GM18505 (cell line): Measurements from ENCODE around the gene MOCOS.

ENCODE experiments used
- ATAC-seq: cut with Tn5 transposase; IDR thresholded peaks from one replicate; pipeline ENCODE4 v1.9.1; 2021; ENCODE audit not compliant: unreplicated experiment
- POLR2A ChIP-seq: IDR thresholded peaks from 4 replicates; pipeline ENCODE4 v1.6.1; 2011; ENCODE audit warnings: borderline replicate concordance; ENCODE audit not compliant: insufficient read depth, insufficient read length; ENCODE audit errors: extremely low read depth

MOCOS gene

GRCh38 chr18:36307513-36307912 is 120.2 kb downstream of the MOCOS start:
- ATAC-seq: no peak
- TF ChIP-seq POLR2A: no peak

GRCh38 chr18:36308711-36309435 is 121.6 kb downstream of the MOCOS start:
- no peak for ATAC-seq
- no peak for TF ChIP-seq POLR2A

GRCh38 chr18:36309436-36310391 is 122.4 kb downstream of the MOCOS start:
- TF ChIP-seq POLR2A: no peak
- ATAC-seq: no peak

- TF ChIP-seq POLR2A: no peak
- ATAC-seq: no peak
Measured at GRCh38 chr18:36311026-36311570, 123.8 kb downstream of the MOCOS start.

GRCh38 chr18:36312806-36313395 is 125.6 kb downstream of the MOCOS start:
- no peak for TF ChIP-seq POLR2A
- ATAC-seq: no peak

- no peak for TF ChIP-seq POLR2A
- ATAC-seq: no peak
Measured at GRCh38 chr18:36314098-36314497, 126.8 kb downstream of the MOCOS start.

GRCh38 chr18:36314754-36315153 is 127.5 kb downstream of the MOCOS start:
- no peak for TF ChIP-seq POLR2A
- ATAC-seq: no peak

GRCh38 chr18:36315736-36316135 is 128.4 kb downstream of the MOCOS start:
- ATAC-seq: no peak
- TF ChIP-seq POLR2A: no peak

- ATAC-seq: no peak
- no peak for TF ChIP-seq POLR2A
Measured at GRCh38 chr18:36316246-36316645, 128.9 kb downstream of the MOCOS start.
